PC-3 (cell line): ENCODE measurements around the gene TBCC.

Experiments
- EZH2 ChIP-seq: fragments of 300-600 bp; sonication (generic); IDR thresholded peaks from one replicate; pipeline ENCODE4 v1.6.1; 2017; ENCODE audit warnings: antibody characterized with exemption, mild to moderate bottlenecking, low read length; ENCODE audit not compliant: unreplicated experiment
- TF ChIP-seq, protein P1 (sequence below): fragments of 300-600 bp; sonication (generic); conservative IDR thresholded peaks from 2 replicates; pipeline ENCODE4 v1.5.1; 2017; ENCODE audit warnings: antibody characterized with exemption, low read depth, mild to moderate bottlenecking, low read length

DNA sequence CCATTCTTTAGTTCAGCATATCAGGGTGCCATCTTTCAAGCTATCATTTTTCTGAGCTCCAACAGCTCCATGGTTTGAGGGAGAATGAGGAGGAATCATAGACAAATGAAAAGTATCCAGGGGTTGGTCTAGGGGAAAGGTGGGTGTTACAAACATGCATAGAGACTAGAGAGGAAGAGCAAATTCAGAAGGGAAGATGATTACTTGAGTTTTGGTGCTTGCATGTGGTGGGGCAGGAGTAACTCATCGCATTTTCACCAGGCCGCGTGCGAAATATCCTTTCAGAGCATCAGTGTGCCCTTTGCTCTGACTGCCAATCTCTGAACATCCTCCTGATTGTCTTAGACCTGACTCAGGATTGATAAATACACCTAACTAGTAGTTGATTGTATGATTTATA lies 28.3 kb upstream of the TBCC start:
- TF ChIP-seq, protein P1, sequence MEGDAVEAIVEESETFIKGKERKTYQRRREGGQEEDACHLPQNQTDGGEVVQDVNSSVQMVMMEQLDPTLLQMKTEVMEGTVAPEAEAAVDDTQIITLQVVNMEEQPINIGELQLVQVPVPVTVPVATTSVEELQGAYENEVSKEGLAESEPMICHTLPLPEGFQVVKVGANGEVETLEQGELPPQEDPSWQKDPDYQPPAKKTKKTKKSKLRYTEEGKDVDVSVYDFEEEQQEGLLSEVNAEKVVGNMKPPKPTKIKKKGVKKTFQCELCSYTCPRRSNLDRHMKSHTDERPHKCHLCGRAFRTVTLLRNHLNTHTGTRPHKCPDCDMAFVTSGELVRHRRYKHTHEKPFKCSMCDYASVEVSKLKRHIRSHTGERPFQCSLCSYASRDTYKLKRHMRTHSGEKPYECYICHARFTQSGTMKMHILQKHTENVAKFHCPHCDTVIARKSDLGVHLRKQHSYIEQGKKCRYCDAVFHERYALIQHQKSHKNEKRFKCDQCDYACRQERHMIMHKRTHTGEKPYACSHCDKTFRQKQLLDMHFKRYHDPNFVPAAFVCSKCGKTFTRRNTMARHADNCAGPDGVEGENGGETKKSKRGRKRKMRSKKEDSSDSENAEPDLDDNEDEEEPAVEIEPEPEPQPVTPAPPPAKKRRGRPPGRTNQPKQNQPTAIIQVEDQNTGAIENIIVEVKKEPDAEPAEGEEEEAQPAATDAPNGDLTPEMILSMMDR = no peak
- no peak for TF ChIP-seq EZH2
